Bronchial epithelial cell (primary cell): Measurements from ENCODE around the gene BCAR3. TPM values are rescaled to one million over a fixed set of nuclear protein-coding genes. Genes with fewer than 3 reads are reported as not detected.

Experiments
- DNase-seq: peaks from one replicate; pipeline ENCODE4 v3.0.0-alpha.2; 2010; ENCODE audit warnings: low read depth
- FAIRE-seq: peaks from 2 replicates; lab custom pipeline; 2011; peaks lifted over from hg19 to GRCh38; lab: Jason Lieb, UNC
- H3K27me3 ChIP-seq: 2 replicates; pipeline ENCODE4 v1.5.1; 2011; ENCODE audit warnings: low read length; ENCODE audit not compliant: control insufficient read depth, insufficient read depth
- H3K36me3 ChIP-seq: 2 replicates; pipeline ENCODE4 v1.5.1; 2011; ENCODE audit warnings: low read length; ENCODE audit not compliant: control insufficient read depth, insufficient read depth
- H3K4me3 ChIP-seq: 2 replicates; pipeline ENCODE4 v1.5.1; 2011; ENCODE audit warnings: mild to moderate bottlenecking, low read depth, low read length, control low read depth
- CTCF ChIP-seq: IDR thresholded peaks from 2 replicates; pipeline ENCODE4 v1.5.1; 2011; ENCODE audit warnings: mild to moderate bottlenecking, moderate library complexity, low read length, control low read depth, inconsistent platforms; ENCODE audit not compliant: insufficient read depth, severe bottlenecking
- total RNA-seq: library from RNA; depleted of rRNA; stranded (reverse); fragments of >200 nt; gene quantifications from 2 replicates; pipeline ENCODE4 v1.2.1, GENCODE V29; 2014

The BCAR3 gene
- total RNA-seq, 1 donor from 2014 or later = 69.5 TPM

GRCh38 chr1:93598396-93598795 lies 83.2 kb downstream of the BCAR3 start:
- FAIRE-seq (no peak), DNase-seq (no peak)
- H3K36me3 ChIP-seq = peaks cover 1% of the 10 kb centered on the region
- no peak for TF ChIP-seq CTCF
- no peak overlapping the region for H3K4me3 ChIP-seq
- H3K27me3 ChIP-seq = no peaks in the 10 kb centered on the region

GRCh38 chr1:93597709-93598108 lies 83.9 kb downstream of the BCAR3 start:
- TF ChIP-seq CTCF = no peak
- no peak overlapping the region for H3K4me3 ChIP-seq
- H3K36me3 ChIP-seq = peaks cover 1% of the 10 kb centered on the region
- no peaks in the 10 kb centered on the region for H3K27me3 ChIP-seq
- FAIRE-seq = no peak
- peak; percentile 84 for DNase-seq

- DNase-seq (no peak), FAIRE-seq (no peak)
- no peak for TF ChIP-seq CTCF
- Histone ChIP-seq H3K27me3 (no peaks in the 10 kb centered on the region), H3K36me3 (peaks cover 9% of the 10 kb centered on the region), H3K4me3 (no peak overlapping the region)
Observed at GRCh38 chr1:93596329-93597089, 85.1 kb downstream of the BCAR3 start.

GRCh38 chr1:93595743-93596142 lies 85.9 kb downstream of the BCAR3 start:
- DNase-seq = no peak
- no peak for TF ChIP-seq CTCF
- Histone ChIP-seq H3K36me3 (peaks cover 7% of the 10 kb centered on the region), H3K27me3 (no peaks in the 10 kb centered on the region), H3K4me3 (no peak overlapping the region)
- no peak for FAIRE-seq

GRCh38 chr1:93595266-93595665 lies 86.4 kb downstream of the BCAR3 start:
- Histone ChIP-seq H3K27me3 (no peaks in the 10 kb centered on the region), H3K36me3 (peaks cover 9% of the 10 kb centered on the region), H3K4me3 (no peak overlapping the region)
- DNase-seq (no peak), FAIRE-seq (no peak)
- TF ChIP-seq CTCF = no peak

GRCh38 chr1:93594603-93594880 lies 87.1 kb downstream of the BCAR3 start:
- no peak for TF ChIP-seq CTCF
- Histone ChIP-seq H3K27me3 (no peaks in the 10 kb centered on the region), H3K4me3 (no peak overlapping the region), H3K36me3 (peaks cover 15% of the 10 kb centered on the region)
- no peak for DNase-seq
- FAIRE-seq = no peak
